Smooth muscle cell (in vitro differentiated cells): Measurements from ENCODE around the gene CTNNA3. TPM values are rescaled to one million over a fixed set of nuclear protein-coding genes. Genes with fewer than 3 reads are reported as not detected.

ENCODE experiments used
- DNase-seq: peaks from one replicate; lab custom pipeline; 2025; ENCODE audit not compliant: unreplicated experiment; lab: John Stamatoyannopoulos, UW
- H2AFZ ChIP-seq: fragments of 200-600 bp; sonication (generic); 2 replicates; pipeline ENCODE4 v1.6.0; 2016; ENCODE audit warnings: antibody characterized with exemption, low read depth, mild to moderate bottlenecking
- H3F3A ChIP-seq: fragments of 200-600 bp; sonication (generic); 2 replicates; pipeline ENCODE4 v1.6.0; 2017; ENCODE audit warnings: antibody characterized with exemption, low read depth
- H3K27ac ChIP-seq: fragments of 200-600 bp; sonication (generic); 2 replicates; pipeline ENCODE4 v1.5.1; 2016; ENCODE audit warnings: low read depth, mild to moderate bottlenecking
- H3K27me3 ChIP-seq: fragments of 200-600 bp; sonication (generic); 2 replicates; pipeline ENCODE4 v1.6.1; 2016; ENCODE audit warnings: low read depth, mild to moderate bottlenecking
- H3K36me3 ChIP-seq: fragments of 200-600 bp; sonication (generic); 2 replicates; pipeline ENCODE4 v1.5.1; 2016; ENCODE audit warnings: low read depth
- H3K4me1 ChIP-seq: fragments of 200-600 bp; sonication (generic); 2 replicates; pipeline ENCODE4 v1.5.1; 2016; ENCODE audit warnings: low read depth
- H3K4me2 ChIP-seq: fragments of 200-600 bp; sonication (generic); 2 replicates; pipeline ENCODE4 v1.6.0; 2016; ENCODE audit warnings: mild to moderate bottlenecking
- H3K4me3 ChIP-seq: fragments of 200-600 bp; sonication (generic); 2 replicates; pipeline ENCODE4 v1.5.1; 2016; ENCODE audit warnings: mild to moderate bottlenecking
- H3K79me2 ChIP-seq: fragments of 200-600 bp; sonication (generic); 2 replicates; pipeline ENCODE4 v1.6.0; 2016; ENCODE audit warnings: low read depth, mild to moderate bottlenecking
- H3K9ac ChIP-seq: fragments of 200-600 bp; sonication (generic); 2 replicates; pipeline ENCODE4 v1.6.0; 2016; ENCODE audit warnings: low read depth
- H3K9me3 ChIP-seq: fragments of 200-600 bp; sonication (generic); replicated peaks from 2 replicates; pipeline ENCODE4 v1.5.1; 2016; ENCODE audit warnings: low read depth
- H4K20me1 ChIP-seq: fragments of 200-600 bp; sonication (generic); 2 replicates; pipeline ENCODE4 v1.6.0; 2016; ENCODE audit warnings: low read depth
- WGBS: methylation state at CpG from one replicate; pipeline ENCODE4 v1.1.7; 2016; ENCODE audit warnings: low lambda C conversion rate; 5-methylcytosine and 5-hydroxymethylcytosine counted together
- polyA plus RNA-seq: library from polyadenylated mRNA; unstranded; fragments of >200 nt; fragmentation: Nextera tagmentation; extraction: Ambion mirVana; gene quantifications from 2 replicates; pipeline ENCODE4 v1.2.1, GENCODE V29; 2016
- total RNA-seq: library from RNA; depleted of rRNA; stranded (reverse); fragments of >200 nt; gene quantifications from 2 replicates; pipeline ENCODE4 v1.2.3, GENCODE V29; 2014
- TF ChIP-seq, protein P1 (sequence below): fragments of 200-600 bp; sonication (generic); IDR thresholded peaks from 2 replicates; pipeline ENCODE4 v1.5.1; 2017; ENCODE audit warnings: borderline replicate concordance, mild to moderate bottlenecking, antibody characterized with exemption; ENCODE audit not compliant: insufficient read depth, poor library complexity, severe bottlenecking

CTNNA3 gene
- total and polyA plus RNA-seq, 2 experiments from 2014 or later, result 1.3 TPM; not detected in 1

GRCh38 chr10:66695046-66695445 is 1000.9 kb downstream of the CTNNA3 start:
- Histone ChIP-seq H3K4me3 (no peak overlapping the region), H3K9ac (no peak overlapping the region), H4K20me1 (no peaks in the 10 kb centered on the region), H3K27ac (no peak overlapping the region), H3K79me2 (no peaks in the 10 kb centered on the region), H3K27me3 (no peaks in the 10 kb centered on the region), H3F3A (no peaks in the 10 kb centered on the region), H3K36me3 (no peaks in the 10 kb centered on the region), H3K4me2 (no peak overlapping the region), H3K4me1 (no peaks in the 10 kb centered on the region), H2AFZ (no peak overlapping the region), H3K9me3 (no peaks in the 10 kb centered on the region)
- TF ChIP-seq, protein P1, sequence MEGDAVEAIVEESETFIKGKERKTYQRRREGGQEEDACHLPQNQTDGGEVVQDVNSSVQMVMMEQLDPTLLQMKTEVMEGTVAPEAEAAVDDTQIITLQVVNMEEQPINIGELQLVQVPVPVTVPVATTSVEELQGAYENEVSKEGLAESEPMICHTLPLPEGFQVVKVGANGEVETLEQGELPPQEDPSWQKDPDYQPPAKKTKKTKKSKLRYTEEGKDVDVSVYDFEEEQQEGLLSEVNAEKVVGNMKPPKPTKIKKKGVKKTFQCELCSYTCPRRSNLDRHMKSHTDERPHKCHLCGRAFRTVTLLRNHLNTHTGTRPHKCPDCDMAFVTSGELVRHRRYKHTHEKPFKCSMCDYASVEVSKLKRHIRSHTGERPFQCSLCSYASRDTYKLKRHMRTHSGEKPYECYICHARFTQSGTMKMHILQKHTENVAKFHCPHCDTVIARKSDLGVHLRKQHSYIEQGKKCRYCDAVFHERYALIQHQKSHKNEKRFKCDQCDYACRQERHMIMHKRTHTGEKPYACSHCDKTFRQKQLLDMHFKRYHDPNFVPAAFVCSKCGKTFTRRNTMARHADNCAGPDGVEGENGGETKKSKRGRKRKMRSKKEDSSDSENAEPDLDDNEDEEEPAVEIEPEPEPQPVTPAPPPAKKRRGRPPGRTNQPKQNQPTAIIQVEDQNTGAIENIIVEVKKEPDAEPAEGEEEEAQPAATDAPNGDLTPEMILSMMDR, result no peak
- no peak for DNase-seq
- 91% methylated on average over 1 of the region's 1 CpG for WGBS

DNA sequence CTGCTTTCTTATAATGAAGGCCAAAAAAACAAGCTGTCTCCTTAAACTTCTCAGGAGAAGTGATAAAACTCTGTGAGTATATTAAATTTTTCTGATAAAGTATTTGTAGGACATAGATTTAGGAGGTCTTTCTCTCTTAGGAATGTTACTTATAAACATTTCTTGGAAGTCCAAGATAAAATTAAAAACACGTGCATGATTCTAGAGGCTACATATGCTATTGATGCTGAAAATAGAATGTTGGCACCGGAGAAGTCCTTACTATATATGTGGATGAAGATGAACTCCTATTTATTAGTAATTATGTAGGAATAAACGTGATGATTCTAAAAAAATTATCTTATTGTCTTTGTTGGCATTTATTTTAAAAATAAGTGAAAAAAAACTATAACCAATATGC is 1011.4 kb downstream of the CTNNA3 start:
- no peaks in the 10 kb centered on the region for H3F3A ChIP-seq
- WGBS, result 81% methylated on average over 3 of the region's 3 CpGs

DNA sequence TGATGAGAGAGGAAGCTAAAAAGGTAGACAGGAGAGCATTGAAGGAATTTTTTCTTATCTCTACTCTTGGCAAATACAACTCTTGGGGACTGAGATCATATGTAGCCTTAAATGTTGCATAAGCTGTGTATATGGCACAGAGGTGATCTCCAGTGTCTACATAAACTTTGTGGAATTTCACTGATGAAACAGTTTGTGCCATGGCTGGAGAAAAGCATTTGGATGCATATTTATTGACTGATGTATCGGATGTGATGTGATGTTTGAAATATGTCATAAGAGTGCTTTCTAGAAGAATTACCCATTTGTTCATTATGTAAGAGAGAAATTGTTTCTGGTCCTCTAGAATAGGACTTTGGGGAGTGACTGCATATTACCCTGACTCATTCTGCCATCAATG is 1015.1 kb downstream of the CTNNA3 start:
- H3K79me2 ChIP-seq, result no peaks in the 10 kb centered on the region
- H3K9me3 ChIP-seq, result no peaks in the 10 kb centered on the region
- H2AFZ ChIP-seq, result no peak overlapping the region
- H3K27me3 ChIP-seq, result no peaks in the 10 kb centered on the region
- no peak for DNase-seq
- H4K20me1 ChIP-seq, result no peaks in the 10 kb centered on the region
- no peaks in the 10 kb centered on the region for H3K36me3 ChIP-seq
- no peaks in the 10 kb centered on the region for H3F3A ChIP-seq
- H3K4me3 ChIP-seq, result no peak overlapping the region
- H3K9ac ChIP-seq, result no peak overlapping the region
- TF ChIP-seq, protein P1, result no peak
- H3K4me1 ChIP-seq, result no peaks in the 10 kb centered on the region
- H3K27ac ChIP-seq, result no peak overlapping the region
- no peak overlapping the region for H3K4me2 ChIP-seq
- whole genome bisulfite sequencing, result 92% methylated on average over 1 of the region's 1 CpG

More for the DNA sequence above, 1011.4 kb downstream of the CTNNA3 start:
- Histone ChIP-seq H3K4me2 (no peak overlapping the region), H2AFZ (no peak overlapping the region), H3K9me3 (no peaks in the 10 kb centered on the region), H3K9ac (no peak overlapping the region), H3K27me3 (no peaks in the 10 kb centered on the region), H3K4me3 (no peak overlapping the region), H3K36me3 (no peaks in the 10 kb centered on the region), H3K4me1 (no peaks in the 10 kb centered on the region), H3K27ac (no peak overlapping the region), H4K20me1 (no peaks in the 10 kb centered on the region), H3K79me2 (no peaks in the 10 kb centered on the region)
- no peak for DNase-seq
- TF ChIP-seq, protein P1, result no peak

- Histone ChIP-seq H4K20me1 (no peaks in the 10 kb centered on the region), H3K27me3 (no peaks in the 10 kb centered on the region), H3K4me3 (no peak overlapping the region), H3K4me1 (no peaks in the 10 kb centered on the region), H3K27ac (no peak overlapping the region), H3K9me3 (no peaks in the 10 kb centered on the region), H3K9ac (no peak overlapping the region), H2AFZ (no peak overlapping the region), H3K4me2 (no peak overlapping the region), H3K79me2 (no peaks in the 10 kb centered on the region), H3F3A (no peaks in the 10 kb centered on the region), H3K36me3 (no peaks in the 10 kb centered on the region)
- TF ChIP-seq, protein P1, result no peak
- DNase-seq, result no peak
- 89% methylated on average over 3 of the region's 3 CpGs for WGBS
Measured at GRCh38 chr10:66678521-66678920, 1017.5 kb downstream of the CTNNA3 start.
